Muscle of back (tissue), 11 donors: ENCODE measurements around the gene LRBA. TPM values are rescaled to one million over a fixed set of nuclear protein-coding genes. Genes with fewer than 3 reads are reported as not detected.

Experiments used
- DNase-seq, 3 donors: peaks; one replicate each; pipeline versions ENCODE4 v3.0.0 to v3.0.0-alpha.2; 2013
- polyA plus RNA-seq, 10 donors: library from polyadenylated mRNA; unstranded; fragments of 120-200 nt; gene quantifications; one replicate each; pipeline ENCODE4 v1.2.1, GENCODE V29; 2013; ENCODE audit not compliant: insufficient read length in 10 of 10

Gene LRBA
- polyA plus RNA-seq, 10 donors = 20.1 to 31.2 (median 24.3) TPM

DNA sequence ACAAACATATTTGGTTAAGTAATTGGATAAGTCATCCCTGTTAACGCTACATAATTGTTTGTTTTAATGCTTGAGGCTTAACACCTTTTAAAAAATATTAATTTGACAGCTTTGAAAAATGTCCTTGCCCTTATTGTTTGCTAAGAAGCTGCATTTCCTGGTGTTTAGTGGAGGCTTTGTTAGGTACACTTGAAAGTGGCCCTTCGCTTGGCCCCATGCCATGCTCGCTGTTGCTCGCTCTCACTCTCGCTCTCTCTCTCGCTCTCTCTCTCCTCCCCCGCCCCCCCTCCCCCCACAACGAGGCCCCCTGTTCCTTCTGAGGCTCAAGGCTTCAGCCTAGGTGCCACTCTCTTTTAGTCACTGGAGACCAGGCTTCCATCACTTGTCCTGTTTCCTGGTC lies 797.3 kb downstream of the LRBA start:
- DNase-seq = no peak

DNA sequence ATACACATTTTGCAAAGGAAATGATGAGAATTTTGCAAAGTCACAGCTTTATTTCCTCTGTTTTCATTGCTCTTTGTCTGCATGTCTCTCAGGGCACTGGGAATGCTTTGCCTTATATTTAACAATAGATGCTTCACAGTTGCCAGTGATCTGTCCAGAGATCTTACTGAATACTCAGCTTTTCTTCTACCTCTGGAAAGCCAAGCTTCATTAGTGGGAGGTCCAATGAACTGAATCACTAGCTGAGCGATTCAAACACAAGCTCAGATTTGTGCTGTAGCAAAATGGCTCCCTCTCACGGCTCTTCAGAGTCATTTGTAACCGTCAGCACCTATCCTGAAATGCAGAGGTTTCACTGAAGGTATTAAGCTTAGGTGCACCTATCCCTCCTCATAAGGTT lies 797.9 kb downstream of the LRBA start:
- peak; percentile 40 to 66 (median 65) for DNase-seq

- no peak for DNase-seq
Measured at GRCh38 chr4:150216726-150217125, 798.4 kb downstream of the LRBA start.

- no peak for DNase-seq
Measured at GRCh38 chr4:150215601-150216000, 799.5 kb downstream of the LRBA start.

Other genes starting within 250 kb of the LRBA start
- gene RPS3A, start 84.3 kb upstream of the LRBA start, polyA plus RNA-seq = 1,000 to 10,000 TPM; 4,872 to 6,683 (median 5,601) TPM